Embryonic facial prominence (tissue), 1 donor: ENCODE measurements around the gene ANKRD24.
"Not testable (repeated sequence)": the region's sequence is repeated elsewhere in the genome, so short reads cannot be mapped to it uniquely, and the experiment has no call there.

ENCODE experiments used
- DNase-seq: peaks from one replicate; pipeline ENCODE4 v3.0.0-alpha.2; 2016; ENCODE audit errors: extremely low spot score

Gene ANKRD24

DNA sequence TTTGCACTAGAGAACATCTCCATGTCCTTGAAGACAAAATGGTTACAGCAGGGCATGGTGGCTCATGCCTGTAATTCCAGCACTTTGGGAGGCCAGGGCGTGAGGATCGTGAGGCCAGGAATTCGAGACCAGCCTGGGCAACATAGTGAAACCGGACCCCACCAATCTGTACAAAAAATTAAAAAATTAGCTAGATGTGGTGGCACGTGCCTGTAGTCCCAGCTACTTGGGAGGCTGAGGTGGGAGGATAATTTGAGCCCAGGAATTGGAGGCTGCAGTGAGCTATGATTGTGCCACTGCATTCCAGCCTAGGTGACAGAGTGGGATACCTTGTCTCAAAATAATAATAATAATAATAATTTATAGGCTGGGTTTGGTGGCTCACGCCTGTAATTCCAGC lies 47.7 kb downstream of the ANKRD24 start:
- not testable (repeated sequence) for DNase-seq

DNA sequence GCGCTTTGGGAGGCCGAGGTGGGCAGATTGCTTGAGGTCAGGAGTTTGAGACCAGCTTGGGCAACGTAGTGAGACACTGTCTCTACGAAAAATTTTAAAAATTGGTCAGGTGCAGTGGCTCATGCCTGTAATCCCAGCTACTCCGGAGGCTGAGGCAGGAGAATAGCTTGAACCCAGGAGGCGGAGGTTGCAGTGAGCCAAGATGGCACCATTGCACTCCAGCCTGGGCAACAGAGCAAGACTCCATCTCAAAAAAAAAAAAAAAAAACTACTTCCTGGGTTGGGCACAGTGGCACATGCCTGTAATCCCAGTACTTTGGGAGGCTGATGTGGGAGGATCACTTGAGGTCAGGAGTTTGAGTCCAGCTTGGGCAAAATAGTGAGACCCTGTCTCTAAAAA lies 49.0 kb downstream of the ANKRD24 start:
- not testable (repeated sequence) for DNase-seq

DNA sequence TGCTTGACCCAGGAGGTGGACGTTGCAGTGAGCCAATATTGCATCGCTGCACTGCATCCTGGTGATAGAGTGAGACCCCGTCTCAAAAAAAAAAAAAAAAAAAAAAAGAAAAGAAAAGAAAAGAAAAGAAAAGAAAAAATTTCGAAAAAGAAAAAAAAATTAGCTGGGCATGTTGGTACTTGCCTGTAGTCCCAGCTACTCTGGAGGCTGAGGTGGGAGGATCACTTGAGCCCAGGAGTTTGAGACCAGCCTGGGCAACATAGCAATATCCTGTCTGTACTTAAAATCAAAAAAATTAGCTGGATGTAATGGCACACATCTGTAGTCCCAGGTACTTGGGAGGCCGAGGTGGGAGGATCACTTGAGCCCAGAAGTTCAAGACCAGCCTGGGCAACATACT lies 49.6 kb downstream of the ANKRD24 start:
- not testable (repeated sequence) for DNase-seq

DNA sequence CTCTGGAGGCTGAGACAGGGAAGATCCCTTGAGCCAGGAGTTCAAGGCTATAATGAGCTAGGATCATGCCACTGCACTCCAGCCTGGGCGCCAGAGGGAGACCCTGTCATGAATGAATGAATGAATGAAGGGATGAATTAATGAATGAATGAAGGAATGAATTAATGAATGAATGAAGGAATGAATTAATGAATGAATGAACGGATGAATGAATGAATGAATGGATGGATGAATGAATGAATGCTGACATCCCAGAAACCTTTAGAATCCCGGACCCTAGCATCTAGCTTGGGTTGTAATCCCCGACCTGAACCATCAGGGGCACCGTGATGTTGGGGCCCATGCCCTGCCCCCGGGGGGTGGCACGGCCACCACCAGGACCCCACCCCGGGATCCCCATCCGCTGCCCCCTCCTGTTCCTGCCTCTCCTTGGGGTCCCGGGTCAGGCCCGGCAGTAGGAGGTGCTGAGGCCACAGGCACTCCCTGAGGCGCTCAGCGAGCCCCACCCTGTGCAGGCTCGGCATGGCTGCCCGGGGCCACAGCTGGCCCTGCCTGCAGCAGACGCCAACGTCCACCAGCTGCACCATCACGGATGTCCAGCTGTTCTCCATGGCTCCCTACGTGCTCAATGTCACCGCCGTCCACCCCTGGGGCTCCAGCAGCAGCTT lies 50.3 kb downstream of the ANKRD24 start:
- no peak for DNase-seq

DNA sequence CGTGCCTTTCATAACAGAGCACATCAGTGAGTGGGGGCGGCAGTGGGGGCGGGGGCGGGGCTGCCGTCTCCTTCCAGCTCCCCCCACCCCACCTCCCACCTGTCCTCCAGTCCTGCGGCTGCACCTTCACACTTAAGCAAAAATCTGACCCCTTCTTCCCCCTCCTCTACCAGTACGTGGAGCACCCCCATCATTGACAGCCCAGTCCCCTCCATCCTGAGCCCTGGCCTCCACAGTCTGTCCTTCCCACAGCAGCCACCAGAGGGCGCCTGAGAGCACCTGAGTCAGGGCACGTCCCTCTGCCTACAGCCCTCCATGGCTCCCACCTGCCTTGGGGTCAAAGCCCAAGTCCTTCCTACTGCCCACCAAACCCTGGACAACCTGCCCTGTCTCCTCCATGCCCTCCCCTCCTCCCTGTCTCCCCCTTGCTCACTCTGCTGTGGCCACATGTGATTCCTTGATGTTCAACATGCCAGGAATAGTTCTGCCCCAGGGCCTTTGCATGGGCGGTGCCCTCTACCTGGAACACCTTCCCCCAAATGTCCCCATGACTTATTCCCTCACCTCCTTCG lies 50.9 kb downstream of the ANKRD24 start:
- DNase-seq = no peak

DNA sequence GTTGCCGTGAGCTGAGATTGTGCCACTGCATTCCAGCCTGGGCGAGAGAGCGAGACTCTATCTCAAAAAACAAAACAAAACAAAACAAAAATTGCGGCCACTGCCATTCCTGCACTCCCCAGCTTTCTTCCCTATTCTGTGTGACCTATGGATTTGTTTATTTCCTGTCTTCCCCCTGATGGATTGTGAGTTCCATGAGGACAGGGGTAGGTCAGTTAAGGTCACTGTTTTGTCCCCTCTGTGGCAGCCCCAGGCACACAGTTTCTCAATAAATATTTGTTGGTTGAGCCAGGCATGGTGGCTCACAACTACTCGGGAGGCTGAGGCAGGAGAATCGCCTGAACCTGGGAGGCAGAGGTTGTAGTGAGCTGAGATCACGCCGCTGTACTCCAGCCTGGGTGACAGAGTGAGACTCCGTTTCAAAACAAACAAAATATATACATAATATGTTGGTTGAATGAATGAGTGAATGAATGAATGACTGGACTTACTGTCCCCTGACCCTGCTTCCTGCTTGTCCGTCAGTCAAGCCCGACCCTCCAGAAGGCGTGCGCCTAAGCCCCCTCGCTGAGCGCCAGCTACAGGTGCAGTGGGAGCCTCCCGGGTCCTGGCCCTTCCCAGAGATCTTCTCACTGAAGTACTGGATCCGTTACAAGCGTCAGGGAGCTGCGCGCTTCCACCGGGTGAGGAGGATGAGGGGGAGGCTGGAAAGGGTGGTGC lies 51.8 kb downstream of the ANKRD24 start:
- DNase-seq = no peak

DNA sequence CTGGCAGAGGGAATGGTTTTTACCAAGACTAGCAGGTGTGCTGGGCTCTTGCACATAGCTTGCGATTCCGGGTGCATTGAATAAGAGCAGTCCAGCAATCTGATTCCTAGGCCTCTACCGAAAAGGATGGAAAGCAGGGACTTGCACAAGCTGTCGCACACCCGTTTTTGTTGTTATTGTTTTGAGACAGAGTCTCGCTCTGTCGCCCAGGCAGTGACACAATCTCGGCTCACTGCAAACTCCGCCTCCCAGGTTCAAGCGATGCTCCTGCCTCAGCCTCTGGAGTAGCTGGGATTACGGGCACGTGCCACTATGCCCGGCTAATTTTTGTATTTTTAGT lies 52.3 kb downstream of the ANKRD24 start:
- DNase-seq = no peak

DNA sequence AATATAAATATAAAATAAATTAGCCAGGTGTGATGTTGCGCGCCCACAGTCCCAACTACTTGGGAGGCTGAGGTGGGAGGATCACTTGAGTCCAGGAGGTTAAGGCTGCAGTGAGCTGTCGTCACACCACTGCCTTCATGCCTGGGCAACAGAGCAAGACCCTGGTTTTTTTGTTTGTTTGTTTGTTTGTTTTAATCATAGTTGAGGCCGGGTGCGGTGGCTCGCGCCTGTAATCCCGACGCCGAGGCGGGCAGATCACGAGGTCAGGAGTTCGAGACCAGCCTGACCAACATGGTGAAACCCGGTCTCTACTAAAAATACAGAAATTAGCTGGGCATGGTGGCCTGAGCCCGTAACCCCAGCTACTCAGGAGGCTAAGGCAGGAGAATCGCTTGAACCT lies 55.0 kb downstream of the ANKRD24 start:
- not testable (repeated sequence) for DNase-seq

DNA sequence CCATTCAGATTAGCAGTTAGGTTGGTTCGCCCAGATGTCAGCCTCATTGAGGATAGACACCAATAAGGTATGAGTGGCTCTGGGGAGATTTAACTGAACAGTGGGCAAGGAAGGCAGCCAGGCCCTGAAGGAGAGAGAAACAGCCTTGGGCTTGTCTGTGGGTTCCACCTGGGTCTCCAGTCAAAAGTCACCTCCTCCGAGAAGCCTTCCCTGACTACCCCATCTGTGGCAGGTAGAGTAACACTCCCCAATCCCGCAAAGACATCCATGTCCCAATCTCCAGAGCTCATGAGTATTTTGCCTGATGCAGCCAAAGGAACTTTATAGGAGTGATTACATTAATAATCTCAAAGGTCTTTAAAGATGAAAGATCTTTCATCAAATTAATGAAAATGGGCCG lies 56.3 kb downstream of the ANKRD24 start:
- no peak for DNase-seq

DNA sequence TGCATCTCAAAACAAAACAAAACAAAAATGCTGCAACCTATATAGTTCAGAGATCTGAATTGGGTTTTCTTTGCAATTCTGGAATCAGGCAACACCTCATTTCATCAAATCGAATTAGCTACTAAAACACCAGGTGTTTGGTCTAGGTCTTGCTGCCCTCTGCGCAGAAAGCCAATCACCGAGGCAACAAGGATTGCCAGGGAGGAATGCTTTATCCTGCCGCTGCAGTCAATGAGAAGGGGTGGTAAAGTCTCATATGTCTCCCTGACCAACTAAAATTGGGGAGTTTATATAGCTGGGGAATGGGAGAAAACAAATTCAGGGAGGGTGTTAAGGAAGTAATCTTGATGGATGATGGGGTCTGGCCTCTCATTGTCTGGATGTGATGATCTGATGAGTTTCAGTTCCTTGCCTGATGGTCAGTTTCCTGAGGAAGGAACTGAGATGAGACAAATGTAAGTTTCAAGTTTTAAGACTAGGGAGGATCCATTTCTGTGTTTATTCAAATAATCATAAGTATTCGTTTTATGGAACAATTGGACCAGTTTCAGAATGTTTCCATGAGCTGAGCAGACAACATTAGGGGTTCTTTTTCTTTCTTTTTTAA lies 59.4 kb downstream of the ANKRD24 start:
- no peak for DNase-seq

DNA sequence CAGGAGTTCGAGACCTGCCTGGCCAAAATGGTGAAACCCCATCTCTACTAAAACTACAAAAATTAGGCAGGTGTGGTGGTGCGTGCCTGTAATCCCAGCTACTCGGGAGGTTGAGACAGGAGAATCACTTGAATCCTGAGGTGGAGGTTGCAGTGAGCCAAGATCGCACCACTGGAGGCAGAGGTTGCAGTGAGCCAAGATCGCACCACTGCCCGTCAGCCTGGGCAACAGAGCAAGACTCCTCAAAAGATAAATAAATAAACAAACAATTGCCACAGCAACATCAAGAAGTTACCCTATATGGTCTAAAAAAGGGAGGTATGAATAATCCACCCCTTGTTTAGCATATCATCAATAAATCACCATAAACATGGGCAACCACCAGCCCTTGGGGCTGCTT lies 63.4 kb downstream of the ANKRD24 start:
- DNase-seq = not testable (repeated sequence)

DNA sequence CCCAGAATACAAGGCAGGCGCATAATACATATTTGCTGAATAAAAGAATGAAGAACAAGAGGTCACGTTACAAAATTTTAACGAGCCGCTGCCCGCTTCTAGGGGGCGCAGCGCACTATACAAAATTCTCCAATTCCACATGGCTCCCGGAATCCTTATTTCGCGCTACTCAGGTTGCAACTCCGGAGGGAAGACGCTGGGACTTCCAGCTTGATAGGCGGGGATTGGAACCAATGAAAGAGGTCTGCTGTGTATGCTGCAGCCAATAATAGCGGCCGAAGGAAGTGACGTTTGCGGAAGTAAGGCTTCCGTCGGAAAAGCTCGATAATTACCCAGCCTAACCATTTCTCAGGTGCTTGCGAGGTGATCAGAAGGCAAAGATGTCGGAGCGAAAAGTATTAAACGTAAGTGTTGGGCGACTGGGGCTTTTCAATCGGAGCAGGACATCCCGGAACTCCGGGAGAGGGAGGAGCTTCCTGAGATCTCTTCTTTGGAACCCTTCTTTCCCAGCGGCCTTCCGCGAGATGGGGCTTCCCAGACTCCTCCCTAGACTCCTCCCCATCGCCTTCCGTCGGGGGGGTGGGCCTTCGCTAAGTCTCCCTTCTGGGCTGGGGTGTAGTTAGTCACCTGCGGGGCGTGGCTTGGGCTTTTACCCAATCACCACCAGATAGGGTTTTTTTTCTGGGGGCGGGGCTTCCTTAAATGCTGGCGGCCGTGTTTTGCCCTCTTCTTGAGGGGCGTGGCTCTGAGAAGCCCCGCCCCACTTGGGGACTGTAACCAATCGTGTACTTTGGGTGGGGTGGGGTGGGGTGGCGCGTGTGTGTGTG lies 64.5 kb downstream of the ANKRD24 start, which contains the start of gene YJU2:
Gene YJU2, plus strand, starts transcription at position 314 of the 827 bp plus-strand sequence. Its CDS starts 67 bp downstream, at position 381.
- DNase-seq = peak; percentile 99

DNA sequence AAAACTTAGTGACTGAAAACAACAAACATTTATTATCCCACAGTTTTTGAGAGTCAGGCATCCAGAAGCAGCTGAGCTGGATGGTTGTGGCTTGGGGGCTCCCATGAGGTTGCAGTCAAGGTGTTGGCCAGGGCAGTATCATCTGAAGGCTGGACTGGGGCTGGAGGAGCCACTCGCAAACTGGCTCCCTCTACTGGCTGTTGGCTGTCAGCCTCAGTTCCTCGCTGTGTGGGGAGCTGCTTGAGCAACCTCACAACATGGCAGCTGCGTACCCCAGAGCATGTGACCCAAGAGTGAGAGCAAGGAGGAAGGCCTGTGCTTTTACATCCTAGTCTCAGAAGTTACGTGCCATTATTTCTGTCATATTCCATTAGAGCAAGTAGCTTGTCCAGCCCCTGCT lies 74.1 kb downstream of the ANKRD24 start:
- DNase-seq = no peak

DNA sequence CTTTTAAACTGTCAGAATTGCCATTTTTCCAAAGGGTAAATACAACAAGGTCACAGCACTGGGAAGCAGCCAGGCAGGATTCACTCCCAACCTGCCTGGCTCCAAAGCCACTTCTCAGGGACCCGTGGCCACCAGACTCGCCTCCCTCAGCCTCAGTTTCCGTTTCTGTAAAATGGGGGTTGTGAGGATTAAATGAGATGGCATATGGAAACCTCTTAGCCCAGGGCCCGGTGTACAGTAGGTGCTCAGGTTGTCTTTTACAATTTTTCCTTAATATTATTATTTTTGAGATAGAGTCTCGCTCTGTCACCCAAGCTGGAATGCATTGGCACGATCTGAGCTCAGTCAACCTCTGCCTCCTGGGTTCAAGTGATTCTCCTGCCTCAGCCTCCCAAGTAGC lies 74.5 kb downstream of the ANKRD24 start:
- DNase-seq = no peak

DNA sequence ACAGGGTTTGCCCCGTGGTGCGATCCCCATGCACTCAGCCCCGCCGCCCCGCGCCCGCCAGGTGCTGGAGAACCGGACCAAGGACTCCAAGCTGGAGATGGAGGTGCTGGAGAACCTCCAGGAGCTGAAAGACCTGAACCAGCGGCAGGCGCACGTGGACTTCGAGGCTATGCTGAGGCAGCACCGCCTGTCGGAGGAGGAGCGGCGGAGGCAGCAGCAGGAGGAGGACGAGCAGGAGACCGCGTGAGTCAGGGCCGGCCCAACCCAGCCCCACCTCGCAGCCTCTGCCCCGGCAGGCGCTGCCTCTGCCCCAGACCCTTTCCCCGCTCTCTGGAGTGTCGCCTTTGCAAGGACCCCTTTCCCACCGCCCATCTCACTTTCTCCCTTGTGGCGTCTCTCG lies 75.7 kb downstream of the ANKRD24 start:
- DNase-seq = no peak

DNA sequence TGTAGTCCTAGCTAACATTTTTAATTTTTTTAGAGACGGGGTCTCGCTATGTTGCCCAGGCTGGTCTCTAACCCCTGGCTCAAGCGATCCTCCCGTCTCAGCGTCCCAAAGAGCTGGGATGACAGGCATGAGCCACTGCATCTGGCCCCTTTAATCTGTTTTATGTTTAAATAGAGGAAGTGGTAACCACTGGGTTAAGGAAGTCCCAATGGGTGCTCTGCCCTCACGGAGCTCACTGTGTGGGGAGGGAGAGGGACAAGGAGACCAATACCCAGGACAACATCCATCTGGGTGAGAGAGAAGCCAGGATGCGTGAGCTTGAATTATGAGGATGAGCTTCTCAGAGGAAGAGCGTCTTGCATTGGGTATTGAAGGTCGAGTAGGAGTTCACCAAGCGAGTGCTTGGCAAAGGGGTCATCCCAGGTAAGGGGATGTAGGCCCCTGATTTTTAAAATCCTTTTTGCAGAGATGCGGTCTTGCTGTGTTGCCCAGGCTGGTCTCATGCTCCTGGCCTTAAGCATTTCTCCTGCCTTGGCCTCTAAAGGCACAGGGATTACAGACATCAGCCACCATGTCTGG lies 78.2 kb downstream of the ANKRD24 start:
- DNase-seq = no peak

DNA sequence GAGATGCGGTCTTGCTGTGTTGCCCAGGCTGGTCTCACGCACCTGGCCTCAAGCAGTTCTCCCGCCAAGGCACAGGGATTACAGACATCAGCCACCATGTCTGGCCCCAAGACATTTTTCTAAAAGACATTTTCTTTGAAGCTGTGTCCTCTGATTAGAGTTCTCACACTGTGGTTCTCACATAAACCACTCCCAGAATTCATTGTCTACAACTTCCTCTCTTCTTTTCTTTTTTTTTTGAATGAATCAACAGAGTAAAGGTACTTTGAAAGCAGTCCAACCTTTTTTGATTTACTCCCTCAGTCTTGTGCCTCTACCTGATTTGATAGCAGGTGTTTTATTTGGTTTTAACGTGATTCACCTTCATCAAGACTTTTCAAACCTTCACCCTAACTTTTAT lies 82.3 kb downstream of the ANKRD24 start:
- DNase-seq = no peak

DNA sequence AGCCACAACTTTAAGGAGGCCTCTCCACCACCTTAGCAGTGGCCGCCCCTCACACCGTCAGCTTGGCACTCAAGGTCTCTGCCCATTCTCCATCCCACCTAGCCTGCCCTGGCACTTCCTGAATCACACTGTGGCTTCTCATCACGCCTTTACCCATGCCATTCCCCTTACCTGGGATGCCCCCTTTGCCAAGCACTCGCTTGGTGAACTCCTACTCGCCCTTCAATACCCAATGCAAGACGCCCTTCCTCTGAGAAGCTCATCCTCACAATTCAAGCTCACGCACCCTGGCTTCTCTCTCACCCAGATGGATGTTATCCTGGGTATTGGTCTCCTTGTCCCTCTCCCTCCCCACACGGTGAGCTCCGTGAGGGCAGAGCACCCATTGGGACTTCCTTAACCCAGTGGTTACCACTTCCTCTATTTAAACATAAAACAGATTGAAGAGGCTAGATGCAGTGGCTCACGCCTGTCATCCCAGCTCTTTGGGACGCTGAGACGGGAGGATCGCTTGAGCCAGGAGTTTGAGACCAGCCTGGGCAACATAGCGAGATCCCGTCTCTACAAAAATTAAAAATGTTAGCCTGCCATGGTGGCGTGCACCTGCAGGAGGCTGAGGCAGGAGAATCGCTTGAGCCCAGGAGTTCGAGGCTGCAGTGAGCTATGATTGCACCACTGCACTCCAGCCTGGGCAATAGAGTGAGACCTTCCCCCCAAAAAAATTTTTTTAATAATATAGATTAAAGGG lies 83.9 kb downstream of the ANKRD24 start:
- no peak for DNase-seq

DNA sequence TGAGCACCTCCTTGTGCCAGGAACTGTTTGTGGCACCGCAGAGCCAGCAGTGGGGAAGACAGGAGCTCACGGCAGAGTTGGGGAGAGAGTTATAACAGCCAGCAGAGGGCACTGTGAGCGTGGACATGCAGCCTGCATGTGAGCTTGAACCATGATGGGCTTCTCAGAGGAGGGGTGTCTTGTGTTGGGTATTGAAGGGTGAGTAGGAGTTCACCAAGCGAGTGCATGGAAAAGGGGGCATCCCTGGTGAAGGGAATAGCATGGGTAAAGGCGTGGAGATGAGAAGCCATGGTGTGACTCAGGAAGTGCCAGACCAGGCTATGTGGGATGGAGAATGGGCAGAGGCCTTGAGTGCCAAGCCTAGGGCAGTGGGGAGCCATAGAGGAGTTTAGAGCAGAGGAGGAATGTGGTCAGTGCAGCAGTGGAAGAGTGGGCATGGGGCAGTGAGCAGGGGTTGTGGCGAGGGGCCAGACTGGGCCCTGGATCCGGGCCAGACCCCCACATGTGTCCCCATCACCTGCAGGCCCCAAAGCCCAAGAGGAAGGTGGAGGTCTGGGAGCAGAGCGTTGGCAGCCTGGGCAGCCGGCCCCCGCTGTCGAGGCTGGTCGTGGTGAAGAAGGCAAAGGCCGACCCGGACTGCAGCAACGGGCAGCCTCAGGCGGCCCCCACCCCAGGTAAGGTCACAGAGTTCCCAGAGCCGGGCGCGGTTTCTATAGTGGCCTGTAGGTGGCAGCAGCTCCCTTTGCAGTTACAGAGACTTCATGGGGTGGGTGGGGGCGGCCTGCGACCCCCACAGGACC lies 84.8 kb downstream of the ANKRD24 start:
- DNase-seq = no peak
